Testis (tissue), 3 donors: ENCODE results near the gene ALDH4A1. TPM values are rescaled to one million over a fixed set of nuclear protein-coding genes. Genes with fewer than 3 reads are reported as not detected.

Source experiments
- DNase-seq: peaks from one replicate; pipeline ENCODE4 v3.0.0-alpha.2; 2019
- H3K27ac ChIP-seq, 2 donors: fragments of 200-600 bp; sonication (generic); one replicate each; pipeline ENCODE4 v1.5.1; 2019
- H3K27me3 ChIP-seq: fragments of 200-600 bp; sonication (generic); one replicate; pipeline ENCODE4 v1.5.1; 2019
- H3K36me3 ChIP-seq: fragments of 200-600 bp; sonication (generic); one replicate; pipeline ENCODE4 v1.5.1; 2017; ENCODE audit warnings: low read depth; ENCODE audit errors: missing control alignments
- H3K4me1 ChIP-seq: fragments of 200-600 bp; sonication (generic); one replicate; pipeline ENCODE4 v1.5.1; 2019
- H3K4me3 ChIP-seq, 2 donors: fragments of 200-600 bp; sonication (generic); one replicate each; pipeline ENCODE4 v1.5.1; 2017 to 2019
- H3K9me3 ChIP-seq: fragments of 200-600 bp; sonication (generic); one replicate; pipeline ENCODE4 v1.5.1; 2017
- CTCF ChIP-seq, 3 experiments: fragments of 450-650 bp in 2 of 3; fragments of 200-600 bp in 1 of 3; sonication (generic) in 1 of 3; IDR thresholded peaks; one replicate each; pipeline ENCODE4 v1.5.1; 2016 to 2019; ENCODE audit warnings: antibody characterized with exemption in 3 of 3, mild to moderate bottlenecking in 2 of 3, moderate library complexity in 1 of 3
- POLR2A ChIP-seq: fragments of 450-650 bp; IDR thresholded peaks from one replicate; pipeline ENCODE4 v1.6.1; 2017; ENCODE audit warnings: antibody characterized with exemption, mild to moderate bottlenecking, moderate library complexity
- WGBS, 2 donors: methylation state at CpG; one replicate each; pipeline ENCODE4 v1.1.5; 2018; 5-methylcytosine and 5-hydroxymethylcytosine counted together
- intact Hi-C: fragments of 100-400 bp; cut with DNase I; formaldehyde crosslinking; loops from one replicate; pipeline ENCODE4 v1.15.1; 2023; ENCODE audit warnings: low total_unique reads
- polyA plus RNA-seq: library from polyadenylated mRNA; stranded (reverse); fragments of 350-450 nt; fragmentation: Illumina TruSeq; extraction: RNeasy Lipid Tissue Mini Kit (QIAGEN cat#74804); gene quantifications from one replicate; pipeline ENCODE4 v1.2.3, GENCODE V29; 2014; ENCODE audit warnings: low read depth, low replicate concordance; ENCODE audit not compliant: insufficient read depth
- total RNA-seq, 2 donors: library from RNA; depleted of rRNA; stranded (reverse); fragments of >200 nt; gene quantifications; one replicate each; pipeline ENCODE4 v1.2.3, GENCODE V29; 2016

ALDH4A1 gene
- total and polyA plus RNA-seq, 3 donors from 2014 or later: 8.2 to 10.6 (median 9.6) TPM

- DNase-seq: peak; percentile 33
- Histone ChIP-seq H3K4me1 (no peaks in the 10 kb centered on the region), H3K27me3 (no peaks in the 10 kb centered on the region), H3K36me3 (no peaks in the 10 kb centered on the region), H3K27ac (peak overlapping the region; percentile 56 to 88), H3K4me3 (peak overlapping the region; percentile 66 to 72), H3K9me3 (no peaks in the 10 kb centered on the region)
- 0 to 1% methylated on average over 17 to 34 of the region's 44 CpGs for WGBS, 2 donors
- intact Hi-C loops: loop anchor here (10.0 kb wide), 1 partner anchor 193 kb away; no protein-coding TSS in a partner anchor
- no peak for TF ChIP-seq CTCF (IDR thresholded peaks at IDR 0.05)
- TF ChIP-seq POLR2A: no peak
Observed at GRCh38 chr1:18901952-18902522, 318 bp downstream of the ALDH4A1 start.

GRCh38 chr1:18901147-18901951, 1.0 kb downstream of the ALDH4A1 start:
- TF ChIP-seq CTCF (IDR thresholded peaks at IDR 0.05) (no peak), POLR2A (no peak)
- DNase-seq: no peak
- H3K9me3 ChIP-seq: no peaks in the 10 kb centered on the region
- H3K4me3 ChIP-seq: peak overlapping the region; percentile 66 to 72
- H3K27ac ChIP-seq: no peak overlapping the region
- 43 to 55% methylated on average over 9 of the region's 9 CpGs for WGBS, 2 donors
- no peaks in the 10 kb centered on the region for H3K4me1 ChIP-seq
- H3K27me3 ChIP-seq: no peaks in the 10 kb centered on the region
- no peaks in the 10 kb centered on the region for H3K36me3 ChIP-seq
- intact Hi-C loops: loop anchor here (10.0 kb wide), 1 partner anchor 193 kb away; no protein-coding TSS in a partner anchor

- H3K4me3 ChIP-seq: no peak overlapping the region
- H3K36me3 ChIP-seq: no peaks in the 10 kb centered on the region
- no peak for TF ChIP-seq POLR2A
- no peak for TF ChIP-seq CTCF (IDR thresholded peaks at IDR 0.05)
- 90 to 96% methylated on average over 10 of the region's 10 CpGs for WGBS, 2 donors
- no peaks in the 10 kb centered on the region for H3K9me3 ChIP-seq
- no peaks in the 10 kb centered on the region for H3K27me3 ChIP-seq
- no peak overlapping the region for H3K27ac ChIP-seq
- intact Hi-C loops: loop anchor here (10.0 kb wide), 1 partner anchor 194 kb away; no protein-coding TSS in a partner anchor
- H3K4me1 ChIP-seq: no peaks in the 10 kb centered on the region
- no peak for DNase-seq
Observed at GRCh38 chr1:18900303-18900841, 2.0 kb downstream of the ALDH4A1 start.

- intact Hi-C loops: loop anchor here (10.0 kb wide), 1 partner anchor 195 kb away; no protein-coding TSS in a partner anchor
- WGBS, 2 donors: 84 to 89% methylated on average over 4 of the region's 4 CpGs
- H3K9me3 ChIP-seq: no peaks in the 10 kb centered on the region
- no peaks in the 10 kb centered on the region for H3K4me1 ChIP-seq
- H3K4me3 ChIP-seq: no peak overlapping the region
- no peaks in the 10 kb centered on the region for H3K36me3 ChIP-seq
- TF ChIP-seq POLR2A (no peak), CTCF (IDR thresholded peaks at IDR 0.05) (no peak)
- H3K27me3 ChIP-seq: no peaks in the 10 kb centered on the region
- DNase-seq: no peak
- no peak overlapping the region for H3K27ac ChIP-seq
Observed at GRCh38 chr1:18899363-18900049, 2.8 kb downstream of the ALDH4A1 start.
